GM12878 (cell line): Measurements from ENCODE around the gene FOSL1.

Source experiments
- TF ChIP-seq, protein P1 (sequence below): fragments of 450-650 bp; IDR thresholded peaks from 2 replicates; pipeline ENCODE4 v1.6.1; 2017; ENCODE audit warnings: mild to moderate bottlenecking, low read depth, inconsistent platforms; ENCODE audit not compliant: poor library complexity, severe bottlenecking
- TF ChIP-seq, protein P2 (sequence below): IDR thresholded peaks from 2 replicates; pipeline ENCODE4 v1.6.1; 2012; ENCODE audit warnings: low read depth, low read length, improper control_type of control experiment
- TF ChIP-seq, protein P3 (sequence below): IDR thresholded peaks from 2 replicates; pipeline ENCODE4 v1.6.1; 2012; ENCODE audit warnings: low read depth, low read length, improper control_type of control experiment

DNA sequence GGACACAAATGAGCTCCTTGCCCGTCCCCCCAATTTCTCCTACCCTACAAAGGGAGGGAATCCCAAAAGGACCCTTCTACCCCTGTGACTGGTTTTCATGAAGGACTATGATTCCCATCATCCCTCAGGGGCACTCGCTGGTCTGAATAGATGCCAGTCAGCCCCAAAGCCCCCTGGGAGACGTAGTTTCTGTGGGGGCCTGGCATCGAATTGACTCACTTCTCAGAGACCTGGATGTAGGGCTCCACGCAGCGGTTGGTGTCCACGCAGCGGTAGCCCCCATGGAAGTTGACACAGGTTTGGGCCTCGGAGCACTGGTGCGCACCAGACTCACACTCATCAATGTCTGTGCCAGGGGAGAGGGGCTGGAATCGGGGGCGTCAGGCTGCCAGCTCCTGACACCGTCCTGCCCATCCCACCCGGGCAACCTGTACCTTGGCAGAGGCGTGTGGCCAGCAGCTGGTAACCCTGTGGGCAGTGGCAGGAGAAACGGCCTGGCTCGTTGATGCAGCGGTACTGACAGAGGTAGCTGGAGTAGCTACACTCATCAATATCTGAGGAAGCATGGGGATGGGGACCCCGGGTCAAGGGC, 32.0 kb downstream of the FOSL1 start:
- TF ChIP-seq, protein P1, sequence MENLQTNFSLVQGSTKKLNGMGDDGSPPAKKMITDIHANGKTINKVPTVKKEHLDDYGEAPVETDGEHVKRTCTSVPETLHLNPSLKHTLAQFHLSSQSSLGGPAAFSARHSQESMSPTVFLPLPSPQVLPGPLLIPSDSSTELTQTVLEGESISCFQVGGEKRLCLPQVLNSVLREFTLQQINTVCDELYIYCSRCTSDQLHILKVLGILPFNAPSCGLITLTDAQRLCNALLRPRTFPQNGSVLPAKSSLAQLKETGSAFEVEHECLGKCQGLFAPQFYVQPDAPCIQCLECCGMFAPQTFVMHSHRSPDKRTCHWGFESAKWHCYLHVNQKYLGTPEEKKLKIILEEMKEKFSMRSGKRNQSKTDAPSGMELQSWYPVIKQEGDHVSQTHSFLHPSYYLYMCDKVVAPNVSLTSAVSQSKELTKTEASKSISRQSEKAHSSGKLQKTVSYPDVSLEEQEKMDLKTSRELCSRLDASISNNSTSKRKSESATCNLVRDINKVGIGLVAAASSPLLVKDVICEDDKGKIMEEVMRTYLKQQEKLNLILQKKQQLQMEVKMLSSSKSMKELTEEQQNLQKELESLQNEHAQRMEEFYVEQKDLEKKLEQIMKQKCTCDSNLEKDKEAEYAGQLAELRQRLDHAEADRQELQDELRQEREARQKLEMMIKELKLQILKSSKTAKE, result no peak
- TF ChIP-seq, protein P2, sequence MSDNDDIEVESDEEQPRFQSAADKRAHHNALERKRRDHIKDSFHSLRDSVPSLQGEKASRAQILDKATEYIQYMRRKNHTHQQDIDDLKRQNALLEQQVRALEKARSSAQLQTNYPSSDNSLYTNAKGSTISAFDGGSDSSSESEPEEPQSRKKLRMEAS, result no peak
- TF ChIP-seq, protein P3, sequence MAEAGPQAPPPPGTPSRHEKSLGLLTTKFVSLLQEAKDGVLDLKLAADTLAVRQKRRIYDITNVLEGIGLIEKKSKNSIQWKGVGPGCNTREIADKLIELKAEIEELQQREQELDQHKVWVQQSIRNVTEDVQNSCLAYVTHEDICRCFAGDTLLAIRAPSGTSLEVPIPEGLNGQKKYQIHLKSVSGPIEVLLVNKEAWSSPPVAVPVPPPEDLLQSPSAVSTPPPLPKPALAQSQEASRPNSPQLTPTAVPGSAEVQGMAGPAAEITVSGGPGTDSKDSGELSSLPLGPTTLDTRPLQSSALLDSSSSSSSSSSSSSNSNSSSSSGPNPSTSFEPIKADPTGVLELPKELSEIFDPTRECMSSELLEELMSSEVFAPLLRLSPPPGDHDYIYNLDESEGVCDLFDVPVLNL, result no peak
